ENCODE data around the gene TSHZ3. TPM values are rescaled to one million over a fixed set of nuclear protein-coding genes. Genes with fewer than 3 reads are reported as not detected.
A peak's percentile ranks its signal among the peaks of the same experiment; 100 is the strongest.

The TSHZ3 gene
- total and polyA plus RNA-seq, 2 of the 8 experiments (the other 6 are each of a cell fraction or from before 2014, with no cell fraction given): 3.1 to 12.3 TPM

DNA sequence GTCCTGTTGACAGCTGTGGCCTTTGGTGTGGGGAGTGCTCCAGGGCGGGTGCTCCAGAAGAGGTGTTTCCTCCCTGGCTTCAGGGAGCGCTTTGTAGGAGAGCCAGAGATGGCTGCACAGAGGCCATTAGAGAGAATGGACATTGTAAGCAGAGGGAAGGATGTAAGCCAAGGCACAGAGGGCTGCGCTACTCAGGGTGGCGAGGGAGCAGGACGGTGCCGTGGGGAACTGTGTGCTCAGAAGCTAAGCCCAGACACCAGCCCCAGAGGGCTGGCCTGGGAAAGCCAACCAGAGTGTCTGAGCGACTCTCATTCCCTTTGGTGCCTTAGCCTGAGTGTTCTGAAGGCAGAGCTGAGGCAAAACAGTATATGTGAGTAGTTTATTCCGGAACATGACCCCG, 92.2 kb downstream of the TSHZ3 start:
- Histone ChIP-seq H3K36me3 (ENCODE audit: control insufficient read depth in 2 of 4, insufficient read depth in 4 of 4, low read length in 3 of 4) (no peaks in the 10 kb centered on the region), H3K4me3 (ENCODE audit: extremely low read depth in 1 of 4, insufficient read depth in 2 of 4, low read depth in 3 of 4, low read length in 4 of 4) (no peak overlapping the region), H4K91ac (replicated peaks; ENCODE audit: insufficient read length, low read length) (no peak overlapping the region), H2BK20ac (ENCODE audit: low read length) (no peak overlapping the region), H3K79me1 (ENCODE audit: low read depth, low read length) (no peaks in the 10 kb centered on the region), H3K14ac (ENCODE audit: insufficient read length) (no peak overlapping the region), H3K4ac (replicated peaks; ENCODE audit: insufficient read length, low read depth, low read length) (no peak overlapping the region), H2BK5ac (ENCODE audit: low read depth, low read length) (peak overlapping the region; percentile 6; the same call in 1 of the 2 replicates), H3K23ac (ENCODE audit: insufficient read length) (no peak overlapping the region), H3K4me2 (ENCODE audit: insufficient read depth in 1 of 2, low read depth in 2 of 2, low read length in 2 of 2) (no peak overlapping the region), H3K23me2 (ENCODE audit: low read depth, low read length) (no peaks in the 10 kb centered on the region), H3K9me3 (ENCODE audit: insufficient read depth in 2 of 2, low read depth in 1 of 2, low read length in 1 of 2) (no peaks in the 10 kb centered on the region), H3K9ac (replicated peaks in 1 of 4; ENCODE audit: extremely low read depth in 1 of 4, low read depth in 3 of 4, low read length in 3 of 4) (no peak overlapping the region), H2AK5ac (ENCODE audit: low read depth, low read length) (peak overlapping the region; percentile 91; the same call in 1 of the 2 replicates), H2BK15ac (ENCODE audit: low read length) (no peak overlapping the region), H4K5ac (ENCODE audit: insufficient read length, low read depth, low read length) (no peak overlapping the region), H3K18ac (ENCODE audit: extremely low read depth, low read length) (no peak overlapping the region), H4K20me1 (replicated peaks in 1 of 2; ENCODE audit: control insufficient read depth in 1 of 2, insufficient read depth in 2 of 2, low read length in 2 of 2) (no peaks in the 10 kb centered on the region), H3K79me2 (ENCODE audit: control insufficient read depth in 1 of 2, insufficient read depth in 2 of 2, low read length in 2 of 2) (no peaks in the 10 kb centered on the region), H3K4me1 (replicated peaks in 1 of 4; ENCODE audit: control insufficient read depth in 3 of 4, insufficient read depth in 4 of 4, low read length in 3 of 4) (peaks cover 0 to 8% (median 6%) of the 10 kb centered on the region in 4 experiments; a peak in 4 of 7 replicates), H4K8ac (ENCODE audit: extremely low read depth, insufficient read depth, low read length) (no peak overlapping the region), H2AFZ (ENCODE audit: low read length) (no peak overlapping the region), H3K56ac (replicated peaks; ENCODE audit: insufficient read length, low read depth, low read length) (no peak overlapping the region), H2BK12ac (ENCODE audit: low read depth, low read length) (no peak overlapping the region), H2BK120ac (replicated peaks; ENCODE audit: low read depth, low read length) (no peak overlapping the region), H3K27me3 (replicated peaks in 1 of 4; ENCODE audit: control insufficient read depth in 3 of 4, extremely low read depth in 1 of 4, insufficient read depth in 3 of 4, low read length in 3 of 4) (no peaks in the 10 kb centered on the region), H3K27ac (ENCODE audit: low read depth, low read length) (no peak overlapping the region)
- ChIA-PET POLR2A (ENCODE audit: partially characterized antibody) (no interaction called here), CTCF (ENCODE audit: partially characterized antibody) (no interaction called here)
- TF ChIP-seq FOSL1 (IDR thresholded peaks at IDR 0.05; ENCODE audit: insufficient read depth, low read depth, low read length): no peak
- TF ChIP-seq GABPA (IDR thresholded peaks at IDR 0.05; ENCODE audit: borderline replicate concordance, insufficient read depth, low read length): no peak
- TF ChIP-seq SIX5 (IDR thresholded peaks at IDR 0.05; ENCODE audit: low read depth, low read length): no peak
- no peak for TF ChIP-seq TBP (IDR thresholded peaks at IDR 0.05; ENCODE audit: low read depth, low read length)
- no peak for TF ChIP-seq EP300 (IDR thresholded peaks at IDR 0.05; ENCODE audit: borderline replicate concordance in 1 of 2, low read depth in 2 of 2, low read length in 2 of 2)
- TF ChIP-seq SIRT6 (IDR thresholded peaks at IDR 0.05; ENCODE audit: low read length): no peak
- TF ChIP-seq YY1 (IDR thresholded peaks at IDR 0.05; ENCODE audit: low read depth, low read length): no peak
- no peak for TF ChIP-seq TAF7 (optimal IDR thresholded peaks at IDR 0.05; ENCODE audit: borderline replicate concordance, low read depth, low read length)
- no peak for TF ChIP-seq NRF1 (IDR thresholded peaks at IDR 0.05; ENCODE audit: low read depth, low read length)
- no peak for TF ChIP-seq BCL11A (IDR thresholded peaks at IDR 0.05; ENCODE audit: low read depth in 2 of 2, low read length in 2 of 2)
- no peak for TF ChIP-seq TEAD4 (IDR thresholded peaks at IDR 0.05; ENCODE audit: low read depth, low read length)
- 94% methylated on average over 9 of the region's 9 CpGs; no CpG with 5 or more reads in 1 of the 2 experiments for WGBS, 2 experiments (ENCODE audit: extremely low coverage in 1 of 2, insufficient coverage in 1 of 2, insufficient read length in 1 of 2, insufficient replicate concordance in 2 of 2, low coverage in 1 of 2, low lambda C conversion rate in 2 of 2, missing lambda C conversion rate in 1 of 2)
- DNase-seq (ENCODE audit: low read depth in 1 of 2, low spot score in 2 of 2) (peak in 1 of 2 experiments; percentile 37), FAIRE-seq (no peak)
